Muscle layer of duodenum (tissue), 2 donors: ENCODE results near the gene SLC12A9.

ENCODE experiments used
- H3K27ac ChIP-seq: one replicate; pipeline ENCODE4 v1.7.0; 2013; ENCODE audit warnings: mild to moderate bottlenecking, low read length
- H3K27me3 ChIP-seq: one replicate; pipeline ENCODE4 v1.7.0; 2013; ENCODE audit warnings: low read depth, mild to moderate bottlenecking, control low read depth, low read length
- H3K36me3 ChIP-seq, 2 donors: one replicate each; pipeline ENCODE4 v1.7.0; 2013; ENCODE audit warnings: low read length in 2 of 2, control low read depth in 1 of 2, mild to moderate bottlenecking in 1 of 2; ENCODE audit not compliant: insufficient read depth in 2 of 2, control insufficient read depth in 1 of 2
- H3K4me1 ChIP-seq, 2 donors: one replicate each; pipeline ENCODE4 v1.7.0; 2013; ENCODE audit warnings: low read length in 2 of 2, mild to moderate bottlenecking in 2 of 2, control low read depth in 1 of 2, moderate library complexity in 1 of 2; ENCODE audit not compliant: insufficient read depth in 2 of 2, control insufficient read depth in 1 of 2
- H3K4me3 ChIP-seq, 2 donors: one replicate each; pipeline ENCODE4 v1.7.0; 2013; ENCODE audit warnings: low read length in 2 of 2, low read depth in 1 of 2, mild to moderate bottlenecking in 1 of 2
- H3K9me3 ChIP-seq, 2 donors: one replicate each; pipeline ENCODE4 v1.7.0; 2013; ENCODE audit warnings: low read length in 2 of 2, control low read depth in 1 of 2, mild to moderate bottlenecking in 1 of 2; ENCODE audit not compliant: control insufficient read depth in 1 of 2
- donor health status: healthy.

SLC12A9 gene

GRCh38 chr7:100887516-100888290, 35.2 kb downstream of the SLC12A9 start:
- no peak overlapping the region for H3K27ac ChIP-seq
- H3K4me1 ChIP-seq: peaks cover 23 to 32% of the 10 kb centered on the region in 2 donors
- H3K27me3 ChIP-seq: no peaks in the 10 kb centered on the region
- no peaks in the 10 kb centered on the region for H3K9me3 ChIP-seq
- no peak overlapping the region for H3K4me3 ChIP-seq
- peaks cover 44 to 56% of the 10 kb centered on the region in 2 donors for H3K36me3 ChIP-seq

GRCh38 chr7:100888291-100888987, 35.9 kb downstream of the SLC12A9 start:
- H3K4me1 ChIP-seq: peaks cover 23 to 32% of the 10 kb centered on the region in 2 donors
- H3K36me3 ChIP-seq: peaks cover 39 to 50% of the 10 kb centered on the region in 2 donors
- H3K9me3 ChIP-seq: no peaks in the 10 kb centered on the region
- no peaks in the 10 kb centered on the region for H3K27me3 ChIP-seq
- peak overlapping the region; percentile 58 to 77 for H3K4me3 ChIP-seq
- H3K27ac ChIP-seq: peak overlapping the region; percentile 47

GRCh38 chr7:100888988-100889750, 36.7 kb downstream of the SLC12A9 start, which contains the start of gene UFSP1:
Gene UFSP1, minus strand, starts transcription at chr7:100889715. Its CDS starts 444 bp downstream, at chr7:100889271.
- H3K4me3 ChIP-seq: peak within 1 kb of the TSS; percentile 63 to 77
- H3K9me3 ChIP-seq: no peaks in the 10 kb centered on the region
- H3K4me1 ChIP-seq: peaks cover 23 to 32% of the 10 kb centered on the region in 2 donors
- H3K27me3 ChIP-seq: no peaks in the 10 kb centered on the region
- peak within 1 kb of the TSS; percentile 64 for H3K27ac ChIP-seq
- H3K36me3 ChIP-seq: peaks cover 31 to 43% of the 10 kb centered on the region in 2 donors

GRCh38 chr7:100890653-100891567, 38.4 kb downstream of the SLC12A9 start:
- H3K27me3 ChIP-seq: no peaks in the 10 kb centered on the region
- H3K4me1 ChIP-seq: peaks cover 23 to 43% of the 10 kb centered on the region in 2 donors
- H3K4me3 ChIP-seq: peak overlapping the region; percentile 63 to 77

GRCh38 chr7:100891568-100892247, 39.2 kb downstream of the SLC12A9 start:
- peaks cover 6% of the 10 kb centered on the region for H3K27me3 ChIP-seq
- no peaks in the 10 kb centered on the region for H3K9me3 ChIP-seq
- peaks cover 23 to 50% of the 10 kb centered on the region in 2 donors for H3K4me1 ChIP-seq
- H3K4me3 ChIP-seq: peak overlapping the region in 1 of 2 donors; percentile 30
- H3K27ac ChIP-seq: no peak overlapping the region
- peaks cover 6 to 17% of the 10 kb centered on the region in 2 donors for H3K36me3 ChIP-seq

More at GRCh38 chr7:100890653-100891567, 38.4 kb downstream of the SLC12A9 start:
- H3K36me3 ChIP-seq: peaks cover 14 to 25% of the 10 kb centered on the region in 2 donors
- H3K27ac ChIP-seq: peak overlapping the region; percentile 64
- H3K9me3 ChIP-seq: no peaks in the 10 kb centered on the region

GRCh38 chr7:100892364-100893317, 40.1 kb downstream of the SLC12A9 start:
- Histone ChIP-seq H3K27ac (no peak overlapping the region), H3K36me3 (peaks cover 0 to 8% of the 10 kb centered on the region in 2 donors), H3K4me3 (no peak overlapping the region), H3K27me3 (peaks cover 6% of the 10 kb centered on the region), H3K4me1 (peaks cover 16 to 51% of the 10 kb centered on the region in 2 donors), H3K9me3 (no peaks in the 10 kb centered on the region)

GRCh38 chr7:100893318-100893895, 40.9 kb downstream of the SLC12A9 start:
- Histone ChIP-seq H3K9me3 (no peaks in the 10 kb centered on the region), H3K27me3 (peaks cover 6% of the 10 kb centered on the region), H3K4me3 (no peak overlapping the region), H3K27ac (no peak overlapping the region), H3K36me3 (peaks cover 0 to 2% of the 10 kb centered on the region in 2 donors), H3K4me1 (peaks cover 10 to 44% of the 10 kb centered on the region in 2 donors)

- H3K27ac ChIP-seq: no peak overlapping the region
- H3K4me3 ChIP-seq: no peak overlapping the region
- H3K36me3 ChIP-seq: no peaks in the 10 kb centered on the region
- peaks cover 6% of the 10 kb centered on the region for H3K27me3 ChIP-seq
- no peaks in the 10 kb centered on the region for H3K9me3 ChIP-seq
- H3K4me1 ChIP-seq: peaks cover 5 to 37% of the 10 kb centered on the region in 2 donors
Observed at GRCh38 chr7:100893910-100894721, 41.6 kb downstream of the SLC12A9 start.
